ENCODE measurements around the gene HPN. TPM values are rescaled to one million over a fixed set of nuclear protein-coding genes. Genes with fewer than 3 reads are reported as not detected.
"Not testable (repeated sequence)": the region's sequence is repeated elsewhere in the genome, so short reads cannot be mapped to it uniquely, and the experiment has no call there.

HPN gene
- total and polyA plus RNA-seq, 2 experiments from 2014 or later = 150 to 241 TPM

DNA sequence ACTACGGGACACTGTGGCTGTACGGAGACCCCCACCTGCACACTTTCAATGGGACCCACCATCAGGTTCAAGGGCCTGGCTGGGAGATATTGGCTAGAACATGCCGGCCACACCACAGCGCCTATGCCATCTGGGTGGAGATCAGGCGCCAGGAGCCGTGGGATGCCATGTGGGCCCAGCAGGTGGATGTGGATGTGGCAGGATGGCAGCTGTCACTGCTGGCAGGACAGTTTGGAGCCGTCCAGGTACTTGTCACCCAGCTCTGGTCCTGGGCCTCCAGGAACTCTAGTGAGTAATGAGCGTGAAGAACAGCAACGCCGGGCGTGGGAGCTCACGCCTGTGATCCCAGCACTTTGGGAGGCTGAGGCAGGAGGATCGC, 58.4 kb downstream of the HPN start:
- no peak overlapping the region for H3K4me2 ChIP-seq
- no peak overlapping the region for H3K4me3 ChIP-seq
- H3K9me2 ChIP-seq (replicated peaks; ENCODE audit: insufficient read depth) = no peaks in the 10 kb centered on the region
- no peaks in the 10 kb centered on the region for H3K9me3 ChIP-seq (ENCODE audit: low read depth)
- no peaks in the 10 kb centered on the region for H3K27me3 ChIP-seq
- TF ChIP-seq, protein P1, sequence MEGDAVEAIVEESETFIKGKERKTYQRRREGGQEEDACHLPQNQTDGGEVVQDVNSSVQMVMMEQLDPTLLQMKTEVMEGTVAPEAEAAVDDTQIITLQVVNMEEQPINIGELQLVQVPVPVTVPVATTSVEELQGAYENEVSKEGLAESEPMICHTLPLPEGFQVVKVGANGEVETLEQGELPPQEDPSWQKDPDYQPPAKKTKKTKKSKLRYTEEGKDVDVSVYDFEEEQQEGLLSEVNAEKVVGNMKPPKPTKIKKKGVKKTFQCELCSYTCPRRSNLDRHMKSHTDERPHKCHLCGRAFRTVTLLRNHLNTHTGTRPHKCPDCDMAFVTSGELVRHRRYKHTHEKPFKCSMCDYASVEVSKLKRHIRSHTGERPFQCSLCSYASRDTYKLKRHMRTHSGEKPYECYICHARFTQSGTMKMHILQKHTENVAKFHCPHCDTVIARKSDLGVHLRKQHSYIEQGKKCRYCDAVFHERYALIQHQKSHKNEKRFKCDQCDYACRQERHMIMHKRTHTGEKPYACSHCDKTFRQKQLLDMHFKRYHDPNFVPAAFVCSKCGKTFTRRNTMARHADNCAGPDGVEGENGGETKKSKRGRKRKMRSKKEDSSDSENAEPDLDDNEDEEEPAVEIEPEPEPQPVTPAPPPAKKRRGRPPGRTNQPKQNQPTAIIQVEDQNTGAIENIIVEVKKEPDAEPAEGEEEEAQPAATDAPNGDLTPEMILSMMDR (IDR thresholded peaks at IDR 0.05; ENCODE audit: poor library complexity) = no peak
- TF ChIP-seq EZH2phosphoT487 (IDR thresholded peaks at IDR 0.05; ENCODE audit: low read depth, severe bottlenecking, unreplicated experiment) (no peak), EZH2 (IDR thresholded peaks at IDR 0.05; ENCODE audit: borderline replicate concordance) (no peak)
- H3K27ac ChIP-seq = no peak overlapping the region
- DNase-seq (ENCODE audit: low spot score) = no peak
- H3K36me3 ChIP-seq (replicated peaks; ENCODE audit: insufficient read depth, low read depth) = no peaks in the 10 kb centered on the region
- no peaks in the 10 kb centered on the region for H4K20me1 ChIP-seq (ENCODE audit: insufficient read depth, poor library complexity, severe bottlenecking)
- no peaks in the 10 kb centered on the region for H3K79me2 ChIP-seq
- no peak overlapping the region for H2AFZ ChIP-seq
- WGBS (ENCODE audit: low lambda C conversion rate, missing lambda C conversion rate) = 95% methylated on average over 13 of the region's 13 CpGs
- peaks cover 1% of the 10 kb centered on the region for H3K4me1 ChIP-seq (ENCODE audit: insufficient read depth)

DNA sequence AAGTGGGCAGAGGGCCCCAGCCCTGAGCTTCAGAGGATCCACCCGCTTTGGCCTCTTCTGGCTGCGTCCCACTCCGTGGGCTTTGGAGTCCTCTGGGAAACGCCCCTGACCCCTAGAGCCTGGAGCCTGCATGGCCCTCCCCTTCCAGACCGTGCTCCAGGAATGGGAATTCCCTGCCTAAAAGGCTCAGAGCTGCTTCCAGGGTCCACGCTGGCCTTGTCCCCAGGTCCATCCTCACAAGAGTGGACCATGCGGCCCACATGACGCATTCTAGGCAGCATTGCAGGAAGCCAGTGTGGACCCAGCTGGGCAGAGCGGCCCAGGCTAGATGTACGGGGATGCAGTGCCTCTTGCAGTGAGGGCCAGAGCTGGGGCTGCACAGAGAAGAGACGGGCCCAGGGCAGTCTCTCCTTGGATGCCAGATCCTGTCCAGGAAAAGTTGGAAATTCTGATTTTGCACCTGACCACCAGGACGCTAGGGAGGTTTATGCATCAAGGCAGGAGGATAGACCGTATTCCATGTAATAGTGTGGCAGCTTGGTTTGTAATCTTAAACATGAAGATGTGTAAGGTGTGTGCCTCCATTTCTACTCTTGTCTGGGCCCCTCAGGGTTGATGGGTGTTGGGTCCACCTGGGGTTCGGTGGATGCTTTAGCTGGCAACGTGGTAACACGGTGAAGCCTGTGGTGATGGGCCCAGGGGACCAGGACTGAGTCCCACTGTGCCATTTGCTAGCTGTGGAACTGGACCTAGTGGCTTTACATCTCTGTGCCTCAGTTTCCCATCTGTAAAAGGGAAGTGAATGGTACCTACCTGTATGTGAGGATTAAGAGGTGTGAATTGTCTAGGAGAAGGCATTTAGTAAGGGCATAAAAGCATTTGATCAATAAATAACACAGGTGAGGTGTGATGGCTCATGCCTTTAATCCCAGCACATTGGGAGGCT, 59.3 kb downstream of the HPN start:
- Histone ChIP-seq H2AFZ (no peak overlapping the region), H3K36me3 (replicated peaks; ENCODE audit: insufficient read depth, low read depth) (no peaks in the 10 kb centered on the region), H3K4me2 (no peak overlapping the region), H3K4me1 (ENCODE audit: insufficient read depth) (no peaks in the 10 kb centered on the region), H3K79me2 (no peaks in the 10 kb centered on the region), H4K20me1 (ENCODE audit: insufficient read depth, poor library complexity, severe bottlenecking) (no peaks in the 10 kb centered on the region), H3K27me3 (no peaks in the 10 kb centered on the region), H3K9me2 (replicated peaks; ENCODE audit: insufficient read depth) (no peaks in the 10 kb centered on the region), H3K4me3 (no peak overlapping the region), H3K27ac (no peak overlapping the region), H3K9me3 (ENCODE audit: low read depth) (no peaks in the 10 kb centered on the region)
- 76% methylated on average over 16 of the region's 16 CpGs for WGBS (ENCODE audit: low lambda C conversion rate, missing lambda C conversion rate)
- TF ChIP-seq, protein P1 (IDR thresholded peaks at IDR 0.05; ENCODE audit: poor library complexity) = no peak
- TF ChIP-seq EZH2phosphoT487 (IDR thresholded peaks at IDR 0.05; ENCODE audit: low read depth, severe bottlenecking, unreplicated experiment) (no peak), EZH2 (IDR thresholded peaks at IDR 0.05; ENCODE audit: borderline replicate concordance) (no peak)
- DNase-seq (ENCODE audit: low spot score) = no peak

DNA sequence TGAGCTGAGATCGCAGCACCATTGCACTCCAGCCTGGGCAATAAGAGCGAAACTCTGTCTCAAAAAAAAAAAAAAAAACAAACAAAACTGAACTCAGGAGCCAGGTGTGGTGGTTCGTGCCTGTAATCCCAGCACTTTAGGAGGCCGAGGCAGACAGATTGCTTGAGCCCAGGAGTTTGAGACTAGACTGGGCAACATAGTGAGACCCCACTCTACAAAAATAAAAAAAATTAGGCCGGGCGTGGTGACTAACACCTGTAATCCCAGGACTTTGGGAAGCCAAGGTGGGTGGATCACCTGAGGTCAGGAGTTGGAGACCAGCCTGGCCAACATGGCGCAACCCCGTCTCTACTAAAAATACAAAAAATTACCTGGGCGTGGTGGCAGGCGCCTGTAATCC, 60.4 kb downstream of the HPN start:
- H3K36me3 ChIP-seq (replicated peaks; ENCODE audit: insufficient read depth, low read depth); H3K4me3 ChIP-seq; H3K4me1 ChIP-seq (ENCODE audit: insufficient read depth); H3K4me2 ChIP-seq; DNase-seq (ENCODE audit: low spot score); H3K9me2 ChIP-seq (replicated peaks; ENCODE audit: insufficient read depth); H3K27ac ChIP-seq; H2AFZ ChIP-seq; H3K27me3 ChIP-seq; H3K79me2 ChIP-seq; H4K20me1 ChIP-seq (ENCODE audit: insufficient read depth, poor library complexity, severe bottlenecking); H3K9me3 ChIP-seq (ENCODE audit: low read depth): not testable (repeated sequence)
- WGBS (ENCODE audit: low lambda C conversion rate, missing lambda C conversion rate) = 97% methylated on average over 10 of the region's 10 CpGs

DNA sequence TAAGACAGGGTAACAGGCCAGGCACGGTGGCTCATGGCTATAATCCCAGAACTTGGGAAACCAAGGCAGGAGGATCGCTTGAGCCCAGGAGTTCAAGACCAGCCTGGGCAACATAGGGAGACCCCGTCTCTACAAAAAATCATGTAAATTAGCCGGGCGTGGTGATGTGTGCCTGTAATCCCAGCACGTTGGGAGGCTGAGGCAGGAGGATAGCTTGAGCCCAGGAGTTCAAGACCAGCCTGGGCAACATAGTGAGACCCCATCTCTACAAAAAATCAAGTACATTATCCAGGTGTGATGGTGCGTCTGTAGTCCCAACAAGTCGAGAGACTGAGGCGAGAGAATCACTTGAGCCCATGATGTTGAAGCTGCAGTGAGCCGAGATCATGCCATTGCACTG, 62.1 kb downstream of the HPN start:
- H3K9me2 ChIP-seq (replicated peaks; ENCODE audit: insufficient read depth); H3K27me3 ChIP-seq; H3K4me1 ChIP-seq (ENCODE audit: insufficient read depth); DNase-seq (ENCODE audit: low spot score); H4K20me1 ChIP-seq (ENCODE audit: insufficient read depth, poor library complexity, severe bottlenecking); H3K36me3 ChIP-seq (replicated peaks; ENCODE audit: insufficient read depth, low read depth); H2AFZ ChIP-seq; H3K4me2 ChIP-seq; H3K9me3 ChIP-seq (ENCODE audit: low read depth); H3K27ac ChIP-seq; H3K4me3 ChIP-seq; H3K79me2 ChIP-seq: not testable (repeated sequence)
- 79% methylated on average over 10 of the region's 10 CpGs for WGBS (ENCODE audit: low lambda C conversion rate, missing lambda C conversion rate)
